ENCODE results near the gene RAB11A.

The RAB11A gene

GRCh38 chr15:65939901-65940617 is 70.8 kb downstream of the RAB11A start:
- TF ChIP-seq CTCF (IDR thresholded peaks at IDR 0.05; ENCODE audit: low read depth, low read length): no peak
- peak; percentile 87 for DNase-seq (ENCODE audit: extremely low read depth, low read depth)

- no peak for TF ChIP-seq CTCF (IDR thresholded peaks at IDR 0.05; ENCODE audit: low read depth, low read length)
- no peak for DNase-seq (ENCODE audit: extremely low read depth, low read depth)
Measured at GRCh38 chr15:65940618-65940909, 71.3 kb downstream of the RAB11A start.
